Measurements from ENCODE around the gene MLXIP. TPM values are rescaled to one million over a fixed set of nuclear protein-coding genes. Genes with fewer than 3 reads are reported as not detected.

Gene MLXIP
- total and polyA plus RNA-seq, 2 of the 8 experiments (the other 6 are each of a cell fraction or from before 2014, with no cell fraction given), result 5.5 to 40.5 TPM

GRCh38 chr12:122035292-122035691, 43.3 kb upstream of the MLXIP start (continued):
- TF ChIP-seq POU5F1 (IDR thresholded peaks at IDR 0.05; ENCODE audit: low read depth, low read length), result no peak
- no peak for TF ChIP-seq TBP (IDR thresholded peaks at IDR 0.05; ENCODE audit: low read depth, low read length)
